Parathyroid adenoma (tissue), 2 donors: ENCODE measurements around the gene DHRS1.

ENCODE experiments used
- H2AFZ ChIP-seq: fragments of 300-600 bp; sonication (generic); one replicate; pipeline ENCODE4 v1.7.0; 2017; ENCODE audit warnings: antibody characterized with exemption, mild to moderate bottlenecking
- H3K27ac ChIP-seq: fragments of 300-600 bp; sonication (generic); one replicate; pipeline ENCODE4 v1.7.0; 2017
- H3K27me3 ChIP-seq: fragments of 300-600 bp; sonication (generic); one replicate; pipeline ENCODE4 v1.7.0; 2017; ENCODE audit warnings: low read length; ENCODE audit not compliant: control insufficient read depth, insufficient read depth
- H3K36me3 ChIP-seq: fragments of 300-600 bp; sonication (generic); one replicate; pipeline ENCODE4 v1.7.0; 2017; ENCODE audit warnings: low read length; ENCODE audit not compliant: control insufficient read depth, insufficient read depth
- H3K4me1 ChIP-seq: fragments of 300-600 bp; sonication (generic); one replicate; pipeline ENCODE4 v1.7.0; 2017; ENCODE audit warnings: control low read depth
- H3K4me2 ChIP-seq: fragments of 300-600 bp; sonication (generic); one replicate; pipeline ENCODE4 v1.7.0; 2017; ENCODE audit warnings: low read length
- H3K4me3 ChIP-seq: fragments of 300-600 bp; sonication (generic); one replicate; pipeline ENCODE4 v1.7.0; 2017; ENCODE audit warnings: low read depth, low read length
- H3K79me2 ChIP-seq: fragments of 300-600 bp; sonication (generic); one replicate; pipeline ENCODE4 v1.7.0; 2017; ENCODE audit warnings: control low read depth
- H3K9ac ChIP-seq: fragments of 300-600 bp; sonication (generic); one replicate; pipeline ENCODE4 v1.7.0; 2017; ENCODE audit warnings: mild to moderate bottlenecking
- H3K9me3 ChIP-seq: fragments of 300-600 bp; sonication (generic); one replicate; pipeline ENCODE4 v1.7.0; 2017; ENCODE audit warnings: low read length; ENCODE audit not compliant: control insufficient read depth
- TF ChIP-seq, protein P1 (sequence below): fragments of 300-600 bp; sonication (generic); IDR thresholded peaks from one replicate; pipeline ENCODE4 v1.7.0; 2017; ENCODE audit warnings: antibody characterized with exemption, mild to moderate bottlenecking
- donor health status: primary hyperparathyroidism.

DHRS1 gene

GRCh38 chr14:24290746-24291145 lies 8.8 kb downstream of the DHRS1 start:
- Histone ChIP-seq H3K4me2 (no peak overlapping the region), H3K36me3 (no peaks in the 10 kb centered on the region), H3K4me1 (no peaks in the 10 kb centered on the region), H3K9me3 (no peaks in the 10 kb centered on the region), H3K4me3 (no peak overlapping the region), H3K27ac (no peak overlapping the region), H3K79me2 (no peaks in the 10 kb centered on the region), H3K27me3 (no peaks in the 10 kb centered on the region), H3K9ac (no peak overlapping the region), H2AFZ (no peak overlapping the region)
- TF ChIP-seq, protein P1, sequence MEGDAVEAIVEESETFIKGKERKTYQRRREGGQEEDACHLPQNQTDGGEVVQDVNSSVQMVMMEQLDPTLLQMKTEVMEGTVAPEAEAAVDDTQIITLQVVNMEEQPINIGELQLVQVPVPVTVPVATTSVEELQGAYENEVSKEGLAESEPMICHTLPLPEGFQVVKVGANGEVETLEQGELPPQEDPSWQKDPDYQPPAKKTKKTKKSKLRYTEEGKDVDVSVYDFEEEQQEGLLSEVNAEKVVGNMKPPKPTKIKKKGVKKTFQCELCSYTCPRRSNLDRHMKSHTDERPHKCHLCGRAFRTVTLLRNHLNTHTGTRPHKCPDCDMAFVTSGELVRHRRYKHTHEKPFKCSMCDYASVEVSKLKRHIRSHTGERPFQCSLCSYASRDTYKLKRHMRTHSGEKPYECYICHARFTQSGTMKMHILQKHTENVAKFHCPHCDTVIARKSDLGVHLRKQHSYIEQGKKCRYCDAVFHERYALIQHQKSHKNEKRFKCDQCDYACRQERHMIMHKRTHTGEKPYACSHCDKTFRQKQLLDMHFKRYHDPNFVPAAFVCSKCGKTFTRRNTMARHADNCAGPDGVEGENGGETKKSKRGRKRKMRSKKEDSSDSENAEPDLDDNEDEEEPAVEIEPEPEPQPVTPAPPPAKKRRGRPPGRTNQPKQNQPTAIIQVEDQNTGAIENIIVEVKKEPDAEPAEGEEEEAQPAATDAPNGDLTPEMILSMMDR: no peak

DNA sequence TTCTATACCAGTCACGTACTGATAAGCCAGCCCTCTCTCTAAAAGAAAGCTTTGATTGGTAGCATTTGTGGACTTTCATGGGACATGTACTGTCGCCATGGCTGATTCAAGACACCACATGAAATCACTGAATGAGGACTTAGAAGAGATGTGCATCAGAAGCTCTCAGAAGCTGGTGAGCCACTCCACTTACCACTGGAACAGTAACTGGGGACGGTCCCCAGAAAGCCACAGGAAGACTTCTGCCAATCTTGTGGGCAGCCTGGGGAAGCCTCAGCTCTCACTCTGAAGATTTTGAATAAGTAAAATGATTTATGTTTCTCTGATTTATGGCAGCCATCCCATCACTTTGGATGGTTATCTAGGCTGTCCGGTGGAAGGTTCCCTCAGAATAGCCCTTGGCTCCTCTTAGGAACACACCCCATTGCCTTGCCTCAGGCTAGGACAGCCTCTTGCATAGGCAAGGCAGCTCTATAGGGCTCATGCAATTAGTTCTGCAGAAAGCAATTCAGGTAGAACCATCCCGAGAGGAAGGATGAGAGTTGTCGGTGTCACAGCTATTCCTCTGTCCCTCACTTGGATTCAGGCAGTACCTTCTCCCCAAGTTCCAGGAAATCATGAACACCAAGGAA lies 9.8 kb downstream of the DHRS1 start:
- no peaks in the 10 kb centered on the region for H3K9me3 ChIP-seq
- TF ChIP-seq, protein P1: no peak

GRCh38 chr14:24286996-24287395 lies 12.6 kb downstream of the DHRS1 start:
- Histone ChIP-seq H3K9ac (no peak overlapping the region), H3K4me3 (no peak overlapping the region), H3K27me3 (no peaks in the 10 kb centered on the region), H3K79me2 (no peaks in the 10 kb centered on the region), H3K4me1 (no peaks in the 10 kb centered on the region), H3K4me2 (no peak overlapping the region), H3K27ac (no peak overlapping the region), H3K36me3 (no peaks in the 10 kb centered on the region), H3K9me3 (no peaks in the 10 kb centered on the region), H2AFZ (no peak overlapping the region)
- TF ChIP-seq, protein P1: no peak

More for the DNA sequence above, 9.8 kb downstream of the DHRS1 start:
- Histone ChIP-seq H3K27me3 (no peaks in the 10 kb centered on the region), H3K79me2 (no peaks in the 10 kb centered on the region), H3K4me2 (no peak overlapping the region), H3K4me1 (no peaks in the 10 kb centered on the region), H3K4me3 (no peak overlapping the region), H3K36me3 (no peaks in the 10 kb centered on the region), H3K27ac (no peak overlapping the region), H3K9ac (no peak overlapping the region), H2AFZ (no peak overlapping the region)

DNA sequence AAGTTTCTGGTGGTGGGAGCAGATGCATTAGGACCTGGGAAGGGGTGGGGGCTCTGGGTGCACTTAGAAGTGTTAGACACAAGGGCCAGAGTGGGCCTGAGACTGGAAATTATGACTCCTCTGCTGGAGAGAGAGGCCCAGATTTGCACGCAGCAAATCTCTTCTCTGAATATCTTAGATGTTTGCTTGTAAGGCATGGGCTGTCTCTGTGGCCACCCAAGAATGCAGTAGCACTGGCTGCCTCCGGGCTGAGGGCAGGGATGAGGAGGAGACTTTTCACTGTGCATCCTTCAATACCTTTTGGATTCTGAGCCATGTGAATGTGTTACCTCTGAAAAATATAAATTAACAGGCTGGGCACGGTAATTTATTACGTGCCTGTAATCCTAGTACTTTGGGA lies 14.2 kb downstream of the DHRS1 start:
- no peaks in the 10 kb centered on the region for H3K36me3 ChIP-seq
- no peak overlapping the region for H3K4me2 ChIP-seq
- H3K4me1 ChIP-seq: no peaks in the 10 kb centered on the region
- no peak overlapping the region for H3K27ac ChIP-seq
- no peak overlapping the region for H3K4me3 ChIP-seq
- H3K9ac ChIP-seq: no peak overlapping the region
- no peak overlapping the region for H2AFZ ChIP-seq
- no peaks in the 10 kb centered on the region for H3K79me2 ChIP-seq
- TF ChIP-seq, protein P1: no peak
- H3K27me3 ChIP-seq: no peaks in the 10 kb centered on the region
- no peaks in the 10 kb centered on the region for H3K9me3 ChIP-seq

- Histone ChIP-seq H3K27me3 (no peaks in the 10 kb centered on the region), H3K4me2 (no peak overlapping the region), H3K79me2 (no peaks in the 10 kb centered on the region), H3K9me3 (no peaks in the 10 kb centered on the region), H3K4me3 (no peak overlapping the region), H3K4me1 (no peaks in the 10 kb centered on the region), H3K36me3 (no peaks in the 10 kb centered on the region), H2AFZ (no peak overlapping the region), H3K27ac (no peak overlapping the region), H3K9ac (no peak overlapping the region)
- TF ChIP-seq, protein P1: no peak
Measured at GRCh38 chr14:24284501-24285035, 15.0 kb downstream of the DHRS1 start.
